Measurements from ENCODE around the gene FYN. TPM values are rescaled to one million over a fixed set of nuclear protein-coding genes. Genes with fewer than 3 reads are reported as not detected.

The FYN gene
- total RNA-seq, 1 experiment from 2014 or later: 18.5 TPM

- intact Hi-C loops (cut with micrococcal nuclease): loop anchor here (5.0 kb wide), 1 partner anchor 75 kb away; no protein-coding TSS in a partner anchor
- no peaks in the 10 kb centered on the region for H3K27me3 ChIP-seq (ENCODE audit: insufficient read depth, low read length)
- no peaks in the 10 kb centered on the region for H3K79me2 ChIP-seq (ENCODE audit: insufficient read depth, low read length)
- H3K36me3 ChIP-seq (ENCODE audit: control insufficient read depth in 1 of 2, insufficient read depth in 2 of 2, low read length in 2 of 2): no peaks in the 10 kb centered on the region
- H3K4me3 ChIP-seq (replicated peaks in 1 of 2; ENCODE audit: low read depth in 1 of 2, low read length in 2 of 2): no peak overlapping the region
- H3K4me2 ChIP-seq (ENCODE audit: low read length): no peak overlapping the region
- no peak overlapping the region for H3K9ac ChIP-seq (ENCODE audit: low read length)
- ATAC-seq (no peak), DNase-seq (ENCODE audit: low read depth, low spot score) (no peak)
- no peaks in the 10 kb centered on the region for H3K9me3 ChIP-seq (ENCODE audit: control insufficient read depth in 1 of 2, insufficient read depth in 1 of 2, low read depth in 1 of 2, low read length in 2 of 2)
- no peaks in the 10 kb centered on the region for H3K4me1 ChIP-seq (ENCODE audit: control insufficient read depth in 1 of 2, insufficient read depth in 2 of 2, low read length in 2 of 2)
- no peak overlapping the region for H3K27ac ChIP-seq (ENCODE audit: low read depth, low read length)
- no peaks in the 10 kb centered on the region for H3K9me2 ChIP-seq (ENCODE audit: insufficient read depth)
- H2AFZ ChIP-seq (ENCODE audit: low read depth, low read length, poor library complexity, severe bottlenecking): no peak overlapping the region
- no peaks in the 10 kb centered on the region for H4K20me1 ChIP-seq (ENCODE audit: insufficient read depth)
- CTCF ChIA-PET: no interaction called here
- RAD21 ChIA-PET (ENCODE audit: low non-redundant PET in 1 of 2, low total read pairs in 2 of 2, uncharacterized antibody in 2 of 2, unreplicated experiment in 2 of 2): no interaction called here
- BruUV-seq (replicated peaks): no TSS peak
- POLR2A ChIA-PET: no interaction called here
- TF ChIP-seq FOSL1 (IDR thresholded peaks at IDR 0.05; ENCODE audit: low read depth): 0 out of 2 replicates have a peak, but pooled peaks have one; percentile 13
- TF ChIP-seq EZH2phosphoT487 (IDR thresholded peaks at IDR 0.05; ENCODE audit: borderline replicate concordance): no peak
These were observed 115.9 kb downstream of the FYN start for GRCh38 chr6:111757342-111757741.

GRCh38 chr6:111754423-111754822 lies 118.8 kb downstream of the FYN start:
- Histone ChIP-seq H4K20me1 (ENCODE audit: insufficient read depth) (no peaks in the 10 kb centered on the region), H3K27ac (ENCODE audit: low read depth, low read length) (no peak overlapping the region), H3K9me3 (ENCODE audit: control insufficient read depth in 1 of 2, insufficient read depth in 1 of 2, low read depth in 1 of 2, low read length in 2 of 2) (no peaks in the 10 kb centered on the region), H3K27me3 (ENCODE audit: insufficient read depth, low read length) (no peaks in the 10 kb centered on the region), H3K36me3 (ENCODE audit: control insufficient read depth in 1 of 2, insufficient read depth in 2 of 2, low read length in 2 of 2) (no peaks in the 10 kb centered on the region), H3K79me2 (ENCODE audit: insufficient read depth, low read length) (no peaks in the 10 kb centered on the region), H3K4me2 (ENCODE audit: low read length) (no peak overlapping the region), H3K4me1 (ENCODE audit: control insufficient read depth in 1 of 2, insufficient read depth in 2 of 2, low read length in 2 of 2) (no peaks in the 10 kb centered on the region), H3K4me3 (replicated peaks in 1 of 2; ENCODE audit: low read depth in 1 of 2, low read length in 2 of 2) (no peak overlapping the region), H2AFZ (ENCODE audit: low read depth, low read length, poor library complexity, severe bottlenecking) (no peak overlapping the region), H3K9ac (ENCODE audit: low read length) (no peak overlapping the region), H3K9me2 (ENCODE audit: insufficient read depth) (no peaks in the 10 kb centered on the region)
- POLR2A ChIA-PET: no interaction called here
- BruUV-seq (replicated peaks): no TSS peak
- DNase-seq (ENCODE audit: low read depth, low spot score) (no peak), ATAC-seq (no peak)
- intact Hi-C loops (cut with micrococcal nuclease): no loop called here
- CTCF ChIA-PET: no interaction called here
- RAD21 ChIA-PET (ENCODE audit: low non-redundant PET in 1 of 2, low total read pairs in 2 of 2, uncharacterized antibody in 2 of 2, unreplicated experiment in 2 of 2): no interaction called here
- TF ChIP-seq CBX3 (IDR thresholded peaks at IDR 0.05; ENCODE audit: low read depth) (no peak), SRF (IDR thresholded peaks at IDR 0.05; ENCODE audit: low read depth) (no peak), RAD21 (IDR thresholded peaks at IDR 0.05; ENCODE audit: low read depth) (no peak), JUND (IDR thresholded peaks at IDR 0.05) (no peak), ZFX (IDR thresholded peaks at IDR 0.05) (no peak), POLR2AphosphoS5 (IDR thresholded peaks at IDR 0.05; ENCODE audit: low read depth, low read length) (no peak), ELF1 (IDR thresholded peaks at IDR 0.05; ENCODE audit: borderline replicate concordance, low read depth) (no peak), CEBPB (IDR thresholded peaks at IDR 0.05; ENCODE audit: low read depth) (no peak), REST (IDR thresholded peaks at IDR 0.05; ENCODE audit: low read depth) (no peak), YY1 (IDR thresholded peaks at IDR 0.05; ENCODE audit: extremely low read depth, insufficient replicate concordance, low read depth, low read length) (no peak), ATF3 (IDR thresholded peaks at IDR 0.05) (no peak), SIN3A (IDR thresholded peaks at IDR 0.05; ENCODE audit: low read depth) (no peak), EZH2phosphoT487 (IDR thresholded peaks at IDR 0.05; ENCODE audit: borderline replicate concordance) (no peak), EGR1 (IDR thresholded peaks at IDR 0.05; ENCODE audit: low read depth) (no peak), FOSL1 (IDR thresholded peaks at IDR 0.05; ENCODE audit: low read depth) (no peak), ZNF274 (IDR thresholded peaks at IDR 0.05; ENCODE audit: low read depth, low read length) (no peak), POLR2A (IDR thresholded peaks at IDR 0.05; ENCODE audit: borderline replicate concordance, extremely low read depth, insufficient read depth, insufficient read length) (no peak)
- TF ChIP-seq, protein P1, sequence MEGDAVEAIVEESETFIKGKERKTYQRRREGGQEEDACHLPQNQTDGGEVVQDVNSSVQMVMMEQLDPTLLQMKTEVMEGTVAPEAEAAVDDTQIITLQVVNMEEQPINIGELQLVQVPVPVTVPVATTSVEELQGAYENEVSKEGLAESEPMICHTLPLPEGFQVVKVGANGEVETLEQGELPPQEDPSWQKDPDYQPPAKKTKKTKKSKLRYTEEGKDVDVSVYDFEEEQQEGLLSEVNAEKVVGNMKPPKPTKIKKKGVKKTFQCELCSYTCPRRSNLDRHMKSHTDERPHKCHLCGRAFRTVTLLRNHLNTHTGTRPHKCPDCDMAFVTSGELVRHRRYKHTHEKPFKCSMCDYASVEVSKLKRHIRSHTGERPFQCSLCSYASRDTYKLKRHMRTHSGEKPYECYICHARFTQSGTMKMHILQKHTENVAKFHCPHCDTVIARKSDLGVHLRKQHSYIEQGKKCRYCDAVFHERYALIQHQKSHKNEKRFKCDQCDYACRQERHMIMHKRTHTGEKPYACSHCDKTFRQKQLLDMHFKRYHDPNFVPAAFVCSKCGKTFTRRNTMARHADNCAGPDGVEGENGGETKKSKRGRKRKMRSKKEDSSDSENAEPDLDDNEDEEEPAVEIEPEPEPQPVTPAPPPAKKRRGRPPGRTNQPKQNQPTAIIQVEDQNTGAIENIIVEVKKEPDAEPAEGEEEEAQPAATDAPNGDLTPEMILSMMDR (IDR thresholded peaks at IDR 0.05 in 2 of 3, conservative IDR thresholded peaks at IDR 0.05 in 1 of 3; ENCODE audit: borderline replicate concordance in 1 of 3, insufficient read depth in 1 of 3, low read depth in 2 of 3, low read length in 2 of 3): no peak
